Osteoblast (primary cell): ENCODE results near the gene SHROOM1. TPM values are rescaled to one million over a fixed set of nuclear protein-coding genes. Genes with fewer than 3 reads are reported as not detected.

Experiments used
- DNase-seq: peaks from one replicate; pipeline ENCODE4 v3.0.0; 2011; ENCODE audit warnings: low spot score, mixed read lengths; ENCODE audit not compliant: insufficient read length; ENCODE audit errors: missing footprints
- H2AFZ ChIP-seq: 2 replicates; pipeline ENCODE4 v1.6.0; 2011; ENCODE audit warnings: mild to moderate bottlenecking, low read length
- H3K27ac ChIP-seq: 2 replicates; pipeline ENCODE4 v1.5.1; 2011; ENCODE audit warnings: mild to moderate bottlenecking, low read depth, low read length, moderate library complexity
- H3K27me3 ChIP-seq: 2 replicates; pipeline ENCODE4 v1.6.0; 2012; ENCODE audit warnings: mild to moderate bottlenecking, control low read depth, inconsistent platforms, low read length, moderate library complexity; ENCODE audit not compliant: insufficient read depth
- H3K36me3 ChIP-seq: 2 replicates; pipeline ENCODE4 v1.5.1; 2011; ENCODE audit warnings: mild to moderate bottlenecking, low read length, control low read depth, moderate library complexity; ENCODE audit not compliant: insufficient read depth
- H3K4me1 ChIP-seq: 2 replicates; pipeline ENCODE4 v1.5.1; 2011; ENCODE audit warnings: mild to moderate bottlenecking, low read length, control low read depth, moderate library complexity; ENCODE audit not compliant: insufficient read depth
- H3K4me2 ChIP-seq: 2 replicates; pipeline ENCODE4 v1.6.0; 2011; ENCODE audit warnings: mild to moderate bottlenecking, low read length; ENCODE audit not compliant: insufficient read depth
- H3K4me3 ChIP-seq: fragments of 200-600 bp; sonication (generic); 3 replicates; pipeline ENCODE4 v1.5.1; 2012; ENCODE audit warnings: mild to moderate bottlenecking, low read length, inconsistent platforms; ENCODE audit not compliant: insufficient read depth
- H3K79me2 ChIP-seq: 2 replicates; pipeline ENCODE4 v1.6.0; 2012; ENCODE audit warnings: mild to moderate bottlenecking, low read length, control low read depth, inconsistent platforms; ENCODE audit not compliant: insufficient read depth
- H3K9me3 ChIP-seq: 2 replicates; pipeline ENCODE4 v1.5.1; 2011; ENCODE audit warnings: low read depth, low read length, control low read depth
- H4K20me1 ChIP-seq: 2 replicates; pipeline ENCODE4 v1.6.0; 2012; ENCODE audit warnings: mild to moderate bottlenecking, low read length, control low read depth; ENCODE audit not compliant: insufficient read depth
- total RNA-seq: library from RNA; depleted of rRNA; stranded (reverse); fragments of >200 nt; gene quantifications from 2 replicates; pipeline ENCODE4 v1.2.3, GENCODE V29; 2012
- TF ChIP-seq, protein P1 (sequence below): IDR thresholded peaks from 2 replicates; pipeline ENCODE4 v1.5.1; 2011; ENCODE audit warnings: mild to moderate bottlenecking, low read depth, low read length, moderate library complexity; ENCODE audit errors: extremely low read depth

The SHROOM1 gene
- total RNA-seq, 1 donor, result 4.7 TPM

DNA sequence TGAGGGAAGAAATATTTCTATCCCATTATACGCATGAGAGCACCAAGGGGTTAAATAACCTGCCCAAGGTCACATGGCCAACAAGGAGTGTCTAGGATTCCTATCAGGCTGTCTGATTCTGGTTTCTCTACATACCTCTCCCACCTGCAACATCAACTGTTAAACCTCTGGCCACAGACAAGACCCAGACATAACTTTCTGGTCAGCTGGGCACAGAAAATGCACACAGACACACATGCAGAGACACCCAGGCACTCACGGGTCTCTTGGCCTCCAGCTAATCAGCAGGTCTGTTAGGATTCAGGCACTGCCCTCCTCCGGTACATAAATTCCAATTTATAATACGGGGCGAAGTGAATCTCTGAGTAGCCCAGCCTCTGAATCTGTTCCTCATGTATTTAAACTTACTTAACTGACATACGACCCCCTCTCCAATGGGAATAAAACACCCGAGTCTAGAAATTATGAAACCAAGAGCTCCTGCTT, 54.9 kb downstream of the SHROOM1 start:
- TF ChIP-seq, protein P1, sequence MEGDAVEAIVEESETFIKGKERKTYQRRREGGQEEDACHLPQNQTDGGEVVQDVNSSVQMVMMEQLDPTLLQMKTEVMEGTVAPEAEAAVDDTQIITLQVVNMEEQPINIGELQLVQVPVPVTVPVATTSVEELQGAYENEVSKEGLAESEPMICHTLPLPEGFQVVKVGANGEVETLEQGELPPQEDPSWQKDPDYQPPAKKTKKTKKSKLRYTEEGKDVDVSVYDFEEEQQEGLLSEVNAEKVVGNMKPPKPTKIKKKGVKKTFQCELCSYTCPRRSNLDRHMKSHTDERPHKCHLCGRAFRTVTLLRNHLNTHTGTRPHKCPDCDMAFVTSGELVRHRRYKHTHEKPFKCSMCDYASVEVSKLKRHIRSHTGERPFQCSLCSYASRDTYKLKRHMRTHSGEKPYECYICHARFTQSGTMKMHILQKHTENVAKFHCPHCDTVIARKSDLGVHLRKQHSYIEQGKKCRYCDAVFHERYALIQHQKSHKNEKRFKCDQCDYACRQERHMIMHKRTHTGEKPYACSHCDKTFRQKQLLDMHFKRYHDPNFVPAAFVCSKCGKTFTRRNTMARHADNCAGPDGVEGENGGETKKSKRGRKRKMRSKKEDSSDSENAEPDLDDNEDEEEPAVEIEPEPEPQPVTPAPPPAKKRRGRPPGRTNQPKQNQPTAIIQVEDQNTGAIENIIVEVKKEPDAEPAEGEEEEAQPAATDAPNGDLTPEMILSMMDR, result no peak
- no peak overlapping the region for H2AFZ ChIP-seq
- peaks cover 16% of the 10 kb centered on the region for H3K4me1 ChIP-seq
- no peaks in the 10 kb centered on the region for H3K9me3 ChIP-seq
- H3K79me2 ChIP-seq, result peaks cover 53% of the 10 kb centered on the region
- peaks cover 31% of the 10 kb centered on the region for H4K20me1 ChIP-seq
- DNase-seq, result peak; percentile 92
- H3K4me2 ChIP-seq, result peak overlapping the region; percentile 85
- no peak overlapping the region for H3K27ac ChIP-seq
- H3K27me3 ChIP-seq, result no peaks in the 10 kb centered on the region
- no peaks in the 10 kb centered on the region for H3K36me3 ChIP-seq
- peak overlapping the region; percentile 79 for H3K4me3 ChIP-seq

DNA sequence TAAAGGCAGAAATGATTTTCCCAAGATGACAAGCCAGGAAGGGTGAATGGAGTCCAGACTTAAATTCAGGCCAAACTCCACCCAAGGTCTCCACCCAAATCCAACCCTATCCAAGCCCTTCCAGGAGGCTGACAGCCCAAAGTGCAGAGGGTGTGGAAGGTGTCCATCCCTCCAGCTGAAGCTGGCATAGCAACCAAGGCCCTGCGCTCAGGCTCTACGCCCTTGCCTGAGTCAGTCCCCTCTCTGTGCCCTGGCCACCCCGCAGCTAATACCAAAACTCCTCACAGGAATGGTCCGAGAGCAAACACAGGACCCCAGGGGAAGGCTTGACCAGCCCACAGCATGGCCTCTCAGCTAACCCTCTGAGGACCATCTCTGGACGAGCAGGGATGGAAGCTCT, 55.6 kb downstream of the SHROOM1 start:
- no peak overlapping the region for H3K4me3 ChIP-seq
- peaks cover 31% of the 10 kb centered on the region for H4K20me1 ChIP-seq
- H2AFZ ChIP-seq, result no peak overlapping the region
- no peak overlapping the region for H3K27ac ChIP-seq
- H3K9me3 ChIP-seq, result no peaks in the 10 kb centered on the region
- H3K27me3 ChIP-seq, result no peaks in the 10 kb centered on the region
- H3K79me2 ChIP-seq, result peaks cover 55% of the 10 kb centered on the region
- H3K4me1 ChIP-seq, result peaks cover 16% of the 10 kb centered on the region
- TF ChIP-seq, protein P1, result no peak
- H3K36me3 ChIP-seq, result no peaks in the 10 kb centered on the region
- DNase-seq, result no peak
- H3K4me2 ChIP-seq, result no peak overlapping the region

DNA sequence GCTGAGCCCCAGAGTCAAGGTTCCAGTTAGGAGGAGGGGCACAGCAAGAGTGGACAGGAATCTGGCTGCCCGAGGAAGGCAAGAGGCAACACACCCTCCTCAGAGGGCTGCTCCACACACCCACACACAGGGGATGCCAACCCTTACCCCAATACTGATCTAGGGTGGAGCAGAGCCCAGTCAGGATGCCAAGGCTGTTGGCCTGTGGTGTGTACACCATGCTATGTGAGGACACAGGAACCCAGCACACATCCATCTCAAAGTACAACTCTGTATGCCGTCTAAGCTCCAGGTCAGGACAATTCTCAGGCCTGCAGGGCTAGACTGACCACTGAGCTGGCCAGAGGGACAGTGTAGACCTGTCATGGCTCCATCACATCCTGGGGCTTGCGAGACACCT, 56.0 kb downstream of the SHROOM1 start:
- Histone ChIP-seq H3K36me3 (no peaks in the 10 kb centered on the region), H3K27me3 (no peaks in the 10 kb centered on the region), H3K4me3 (no peak overlapping the region), H3K9me3 (no peaks in the 10 kb centered on the region), H3K4me2 (no peak overlapping the region), H3K4me1 (peaks cover 16% of the 10 kb centered on the region), H4K20me1 (peaks cover 33% of the 10 kb centered on the region), H3K79me2 (peaks cover 58% of the 10 kb centered on the region), H3K27ac (no peak overlapping the region), H2AFZ (no peak overlapping the region)
- DNase-seq, result no peak
- TF ChIP-seq, protein P1, result no peak

DNA sequence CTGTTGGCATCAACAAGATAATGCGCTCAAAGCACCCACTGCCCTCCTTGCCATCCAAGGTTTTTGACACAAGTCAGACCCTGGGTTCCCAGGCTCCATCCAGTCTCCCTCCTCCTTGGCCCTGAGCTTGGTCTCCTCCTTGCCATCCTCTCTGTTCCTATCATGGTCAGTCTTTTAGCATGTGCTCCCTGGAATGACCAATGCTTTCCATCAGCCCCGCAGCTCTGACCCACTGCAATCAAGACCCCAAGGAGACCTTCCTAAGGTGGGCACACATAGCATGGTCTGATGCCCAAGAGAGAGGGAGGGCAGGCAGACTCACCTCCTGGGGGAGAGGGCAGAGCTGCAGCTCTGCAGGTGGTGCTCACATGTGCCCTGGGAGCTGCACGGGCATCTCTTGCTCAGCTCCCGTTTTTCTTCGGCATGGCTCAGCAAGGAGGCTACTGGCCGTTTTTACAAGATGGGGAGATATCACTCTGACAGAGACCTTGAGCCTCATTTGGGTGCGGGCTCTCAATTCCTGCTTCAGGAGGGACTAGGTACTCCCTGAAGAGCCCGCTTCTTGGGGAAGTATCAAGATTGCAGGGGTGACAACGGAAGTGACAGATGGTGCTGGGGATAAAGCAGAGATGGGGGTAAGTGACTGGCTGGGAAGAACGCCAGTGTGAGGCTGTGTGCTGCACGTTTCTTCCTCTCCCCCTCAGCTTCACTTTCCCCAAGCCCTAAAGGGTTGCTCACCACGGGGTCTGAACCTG, 56.7 kb downstream of the SHROOM1 start:
- no peak overlapping the region for H3K4me2 ChIP-seq
- H4K20me1 ChIP-seq, result peaks cover 36% of the 10 kb centered on the region
- H3K4me1 ChIP-seq, result peaks cover 16% of the 10 kb centered on the region
- no peak overlapping the region for H2AFZ ChIP-seq
- H3K4me3 ChIP-seq, result no peak overlapping the region
- no peaks in the 10 kb centered on the region for H3K9me3 ChIP-seq
- TF ChIP-seq, protein P1, result no peak
- H3K79me2 ChIP-seq, result peaks cover 64% of the 10 kb centered on the region
- no peak for DNase-seq
- H3K27me3 ChIP-seq, result no peaks in the 10 kb centered on the region
- no peak overlapping the region for H3K27ac ChIP-seq
- no peaks in the 10 kb centered on the region for H3K36me3 ChIP-seq
